Kidney capillary endothelial cell (primary cell): ENCODE data around the gene PPP2CA.
"Not testable (repeated sequence)": the region's sequence is repeated elsewhere in the genome, so short reads cannot be mapped to it uniquely, and the experiment has no call there.

ENCODE experiments used
- DNase-seq: peaks from one replicate; pipeline ENCODE4 v3.0.0-alpha.2; 2018; ENCODE audit warnings: low spot score

PPP2CA gene

GRCh38 chr5:134245101-134245604 is 19.3 kb upstream of the PPP2CA start:
- peak; percentile 69 for DNase-seq

DNA sequence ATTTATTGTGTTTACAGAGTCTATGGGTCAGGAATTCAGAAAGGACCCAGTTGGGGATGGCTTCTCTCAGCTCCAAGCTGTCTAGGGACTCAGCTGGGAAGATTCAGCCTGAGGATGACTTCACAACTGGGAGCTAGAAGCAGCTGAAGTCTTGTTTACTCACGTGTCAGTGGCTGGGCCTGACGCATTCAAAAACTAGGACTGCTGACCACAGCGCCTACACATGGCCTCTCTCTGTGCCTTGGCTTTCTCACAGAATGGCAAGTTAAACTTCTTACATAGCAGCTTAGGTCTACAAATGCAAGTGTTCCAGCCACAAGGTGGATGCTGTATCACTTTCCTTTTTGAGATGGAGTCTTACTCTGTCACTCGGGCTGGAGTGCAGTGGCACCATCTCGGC is 16.3 kb upstream of the PPP2CA start:
- DNase-seq: no peak

- no peak for DNase-seq
Observed at GRCh38 chr5:134240421-134240962, 14.6 kb upstream of the PPP2CA start.

- no peak for DNase-seq
Observed at GRCh38 chr5:134236820-134237219, 10.9 kb upstream of the PPP2CA start.

DNA sequence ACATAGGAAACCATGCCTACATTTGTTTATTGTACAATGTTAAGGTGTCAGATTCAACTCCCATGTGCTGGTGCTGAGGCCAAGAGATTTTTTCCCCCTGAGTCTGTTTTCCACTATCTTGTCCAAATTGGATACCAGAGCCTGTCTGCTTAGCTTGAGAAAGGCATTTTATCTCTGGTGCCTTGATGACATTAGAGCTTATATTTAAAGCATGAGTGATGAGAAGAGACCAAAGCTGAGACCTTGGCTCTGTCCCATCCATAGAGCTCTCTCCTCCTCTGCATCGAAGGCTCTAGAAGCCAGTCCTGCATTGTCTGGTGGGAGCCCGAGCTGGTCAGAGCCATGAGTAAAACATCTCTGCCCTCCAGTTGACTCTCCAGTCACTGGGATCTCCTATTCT is 10.4 kb upstream of the PPP2CA start:
- no peak for DNase-seq

DNA sequence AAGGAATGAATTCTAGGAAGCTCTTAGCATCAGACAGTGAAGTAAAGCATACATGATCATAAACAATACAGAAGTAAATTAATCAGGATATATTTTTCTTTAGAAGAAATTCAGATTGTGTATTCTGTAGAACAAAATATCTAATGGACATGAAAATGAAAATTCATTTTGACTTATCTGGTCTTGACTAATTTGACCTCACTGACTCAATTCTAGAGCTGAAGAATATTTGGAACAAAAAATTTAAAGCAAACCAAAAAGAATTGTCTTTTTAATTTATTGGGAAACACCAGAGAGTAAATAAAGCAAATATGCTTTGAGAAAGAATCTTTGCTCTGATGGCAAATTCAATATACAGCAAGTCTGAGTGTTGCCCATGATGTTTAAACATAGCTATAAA is 2.8 kb upstream of the PPP2CA start:
- DNase-seq: no peak

GRCh38 chr5:134227776-134228175 is 1.9 kb upstream of the PPP2CA start:
- DNase-seq: no peak

DNA sequence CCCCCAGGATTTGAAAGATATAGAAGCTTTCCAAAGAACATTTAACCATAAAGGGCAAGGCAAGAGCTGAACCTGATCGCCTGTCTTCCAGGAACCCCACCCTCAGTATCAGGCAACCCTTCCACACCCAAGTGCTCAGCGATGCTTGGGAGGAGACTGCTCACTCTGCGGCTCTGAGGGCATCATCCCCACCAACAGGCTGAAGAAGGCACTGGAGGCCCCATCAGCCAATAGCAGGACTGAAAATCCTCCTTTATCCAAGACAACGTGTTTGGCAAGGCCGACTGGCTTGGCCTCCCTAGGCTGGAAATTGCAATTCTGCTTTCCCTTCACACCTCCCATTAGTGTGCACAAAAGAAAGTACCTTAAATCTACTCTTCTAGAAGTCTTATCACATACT is 1.4 kb upstream of the PPP2CA start:
- DNase-seq: no peak

DNA sequence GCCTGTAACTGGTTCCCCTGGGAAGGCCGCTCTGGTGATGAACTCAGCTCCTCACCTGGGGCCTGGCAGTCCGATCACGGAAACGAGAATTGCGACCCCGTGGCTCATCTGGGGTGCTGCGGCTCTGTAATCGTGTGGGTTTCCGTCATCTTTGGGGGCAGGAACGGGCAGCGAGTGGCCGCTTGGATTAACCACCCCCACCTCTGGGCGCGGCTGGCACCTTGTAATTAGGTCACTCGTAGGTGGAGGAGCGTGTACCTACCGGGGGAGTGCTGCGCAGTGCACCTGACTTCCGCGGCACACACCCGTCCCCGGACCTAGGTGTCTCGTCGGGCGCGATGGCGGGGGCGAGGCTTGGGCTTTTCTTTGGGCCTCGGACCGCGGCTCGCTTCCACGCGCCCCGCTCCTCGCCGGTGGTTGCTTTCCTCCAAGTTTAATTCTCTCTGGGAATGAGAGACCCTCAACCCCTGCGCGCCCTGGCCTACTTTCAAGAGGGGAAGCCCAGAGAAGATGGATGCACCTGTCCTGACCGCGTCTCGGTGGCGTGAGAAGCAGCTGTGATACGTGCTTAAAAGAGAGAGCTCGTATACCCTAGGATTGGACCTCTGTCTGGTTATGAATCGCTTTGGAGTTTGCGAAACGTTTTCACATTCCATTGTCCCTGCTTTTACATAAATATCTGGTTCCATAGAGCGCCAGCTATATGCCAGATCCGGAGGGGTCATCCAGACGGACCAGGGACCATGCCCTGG is 744 bp upstream of the PPP2CA start:
- DNase-seq: no peak

- peak; percentile 83 for DNase-seq
Observed at GRCh38 chr5:134224888-134225779, 739 bp downstream of the PPP2CA start.

DNA sequence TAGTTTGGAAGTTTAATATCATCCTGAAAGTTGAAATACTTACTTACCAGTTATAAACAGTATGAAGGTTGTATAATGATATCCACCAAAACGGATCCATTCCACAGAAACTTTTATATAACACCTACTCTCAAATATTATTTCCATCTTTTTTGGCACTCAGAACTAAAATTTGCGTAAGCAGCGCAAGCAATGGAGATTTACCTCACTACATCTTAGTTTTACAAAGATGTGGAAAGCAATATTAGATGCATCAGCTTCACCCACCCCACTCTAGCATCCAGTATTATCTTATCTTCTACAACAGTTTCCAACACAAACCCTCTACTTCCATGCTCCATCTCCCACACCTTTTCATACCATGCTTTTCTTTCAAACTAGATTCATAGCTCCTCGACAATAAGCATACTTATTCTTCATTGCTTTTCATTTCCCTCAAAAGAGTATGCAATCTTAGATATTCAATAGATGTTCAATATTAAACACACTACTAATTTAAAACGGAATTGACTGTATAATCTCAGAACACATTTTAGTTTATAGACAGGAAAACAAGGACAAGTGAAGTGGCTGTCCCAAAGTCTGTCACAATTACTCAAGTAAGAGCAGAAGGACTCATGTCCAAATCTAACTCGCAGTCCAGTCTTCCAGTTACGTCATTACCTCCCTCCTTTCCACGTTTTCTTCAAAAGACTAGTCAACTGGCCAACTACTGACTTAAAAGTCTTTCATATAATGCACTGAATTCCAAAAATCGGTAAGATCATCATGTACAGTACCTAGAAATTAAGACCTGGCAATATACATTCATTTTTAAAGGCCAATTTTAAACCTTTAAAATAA is 2.2 kb downstream of the PPP2CA start:
- DNase-seq: no peak

DNA sequence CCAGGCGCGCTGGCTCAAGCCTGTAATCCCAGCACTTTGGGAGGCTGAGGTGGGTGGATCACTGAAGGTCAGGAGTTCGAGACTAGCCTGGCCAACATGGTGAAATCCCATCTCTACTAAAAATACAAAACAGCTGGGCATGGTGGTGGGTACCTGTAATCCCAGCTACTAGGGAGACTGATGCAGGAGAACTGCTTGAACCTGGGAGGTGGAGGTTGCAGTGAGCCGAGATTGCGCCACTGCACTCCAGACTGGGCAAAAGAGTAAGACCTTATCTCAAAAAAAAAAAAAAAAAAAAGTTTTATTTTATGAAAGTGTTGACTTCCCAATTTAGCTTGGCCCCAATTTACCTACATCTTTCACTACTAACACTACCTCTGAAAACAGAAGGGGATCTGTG is 4.2 kb downstream of the PPP2CA start:
- DNase-seq: not testable (repeated sequence)

DNA sequence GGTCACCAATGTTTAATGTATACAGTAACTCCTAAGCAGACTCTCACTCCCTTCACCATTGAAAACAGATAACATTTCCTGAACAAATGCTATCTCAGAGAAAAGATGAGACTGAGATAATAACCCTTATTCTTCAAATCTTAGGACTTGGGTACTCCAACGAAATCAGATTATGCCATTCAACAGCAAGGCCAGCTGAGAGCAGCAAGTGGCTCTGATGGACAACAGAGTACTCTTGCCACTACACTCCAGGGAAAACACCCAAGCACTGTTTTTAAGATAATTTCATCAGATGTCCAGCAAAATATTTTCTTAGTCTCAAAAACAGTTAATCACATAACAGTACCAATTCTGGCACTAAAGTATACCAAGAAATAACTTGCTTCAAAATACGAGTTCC is 10.1 kb downstream of the PPP2CA start:
- DNase-seq: no peak

DNA sequence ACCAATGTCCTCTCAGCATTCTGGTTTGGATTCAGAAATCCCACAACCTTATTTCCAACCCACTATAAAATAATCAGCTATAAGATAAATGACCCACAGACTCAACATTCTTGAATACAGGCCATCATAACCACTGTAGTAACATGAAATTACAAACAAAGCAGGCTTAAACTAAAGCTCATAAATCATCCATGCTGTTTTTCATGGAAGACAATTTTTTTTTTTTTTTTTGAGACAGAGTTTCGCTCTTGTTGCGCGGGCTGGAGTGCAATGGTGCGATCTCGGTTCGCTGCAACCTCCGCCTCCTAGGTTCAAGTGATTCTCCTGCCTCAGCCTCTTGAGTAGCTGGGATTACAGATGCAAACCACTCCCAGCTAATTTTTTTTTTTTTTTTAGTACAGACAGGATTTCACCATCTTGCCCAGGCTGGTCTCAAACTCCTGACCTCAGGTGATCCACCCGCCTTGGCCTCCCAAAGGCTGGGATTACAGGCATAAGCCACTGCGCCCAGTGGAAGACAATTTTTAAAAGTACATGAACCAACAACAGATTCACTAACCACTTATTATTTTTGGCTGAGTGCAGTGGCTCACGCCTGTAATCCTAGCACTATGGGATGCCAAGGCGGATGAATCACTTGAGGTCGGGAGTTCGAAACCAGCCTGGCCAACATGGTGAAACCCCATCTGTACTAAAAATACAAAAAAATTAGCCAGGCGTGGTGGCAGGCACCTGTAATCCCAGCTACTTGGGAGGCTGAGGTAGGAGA is 14.4 kb downstream of the PPP2CA start:
- not testable (repeated sequence) for DNase-seq

DNA sequence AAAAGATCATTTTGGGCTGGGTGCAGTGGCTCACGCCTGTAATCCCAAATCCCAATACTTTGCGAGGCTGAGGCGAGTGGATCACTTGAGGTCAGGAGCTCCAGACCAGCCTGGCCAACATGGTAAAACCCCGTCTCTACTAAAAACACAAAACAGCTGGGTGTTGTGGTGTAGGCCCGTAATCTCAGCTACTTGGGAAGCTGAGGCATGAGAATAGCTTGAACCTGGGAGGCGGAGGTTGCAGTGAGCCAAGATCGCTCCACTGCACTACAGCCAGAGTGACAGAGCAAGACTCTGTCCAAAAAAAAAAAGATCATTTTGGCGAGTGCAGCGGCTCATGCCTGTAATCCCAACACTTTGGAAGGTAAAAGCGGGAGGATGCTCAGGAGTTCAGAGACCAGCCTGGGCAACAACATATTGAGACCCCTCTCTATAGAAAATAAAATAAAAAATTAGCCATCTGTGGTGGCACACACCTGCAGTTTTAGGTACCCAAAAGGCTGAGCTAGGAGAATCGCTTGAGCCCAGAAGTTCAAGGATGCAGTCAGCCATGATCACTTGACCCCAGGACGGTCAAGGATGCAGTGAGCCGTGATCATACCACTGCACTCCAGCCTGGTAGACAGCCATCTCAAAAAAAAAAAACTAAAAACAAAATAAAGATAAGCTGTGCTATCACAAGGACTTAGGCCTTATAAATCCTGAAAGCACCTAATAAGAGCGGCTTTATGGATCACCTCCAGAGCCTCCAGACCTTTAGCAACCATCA is 16.2 kb downstream of the PPP2CA start:
- DNase-seq: no peak

GRCh38 chr5:134207696-134208095 is 18.2 kb downstream of the PPP2CA start:
- no peak for DNase-seq

- DNase-seq: no peak
Observed at GRCh38 chr5:134206627-134207160, 19.2 kb downstream of the PPP2CA start.

DNA sequence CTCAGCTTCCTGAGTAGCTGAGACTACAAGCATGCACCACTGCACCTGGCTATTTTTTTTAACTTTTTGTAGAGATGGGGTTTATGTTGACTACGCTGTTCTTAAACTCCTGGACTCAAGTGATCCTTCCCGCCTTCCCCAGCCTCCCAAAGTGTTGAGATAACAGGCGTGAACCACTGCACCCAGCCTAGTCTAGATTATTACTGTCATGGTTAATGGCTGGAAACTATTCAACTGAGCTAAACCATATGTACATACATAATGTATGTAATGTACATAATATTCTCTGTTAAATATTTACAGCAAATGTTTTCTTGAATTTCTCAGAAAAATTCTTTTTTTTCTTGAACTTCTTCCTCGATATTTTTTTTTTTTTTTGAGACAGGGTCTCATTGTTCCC is 21.3 kb downstream of the PPP2CA start:
- no peak for DNase-seq

- DNase-seq: no peak
Observed at GRCh38 chr5:134203630-134204029, 22.2 kb downstream of the PPP2CA start.

GRCh38 chr5:134195666-134196065 is 30.2 kb downstream of the PPP2CA start:
- no peak for DNase-seq
